ENCODE measurements around the gene DCAF10. TPM values are rescaled to one million over a fixed set of nuclear protein-coding genes. Genes with fewer than 3 reads are reported as not detected.

The DCAF10 gene
- total RNA-seq, 2 experiments from 2014 or later = 7.2 to 7.5 TPM

DNA sequence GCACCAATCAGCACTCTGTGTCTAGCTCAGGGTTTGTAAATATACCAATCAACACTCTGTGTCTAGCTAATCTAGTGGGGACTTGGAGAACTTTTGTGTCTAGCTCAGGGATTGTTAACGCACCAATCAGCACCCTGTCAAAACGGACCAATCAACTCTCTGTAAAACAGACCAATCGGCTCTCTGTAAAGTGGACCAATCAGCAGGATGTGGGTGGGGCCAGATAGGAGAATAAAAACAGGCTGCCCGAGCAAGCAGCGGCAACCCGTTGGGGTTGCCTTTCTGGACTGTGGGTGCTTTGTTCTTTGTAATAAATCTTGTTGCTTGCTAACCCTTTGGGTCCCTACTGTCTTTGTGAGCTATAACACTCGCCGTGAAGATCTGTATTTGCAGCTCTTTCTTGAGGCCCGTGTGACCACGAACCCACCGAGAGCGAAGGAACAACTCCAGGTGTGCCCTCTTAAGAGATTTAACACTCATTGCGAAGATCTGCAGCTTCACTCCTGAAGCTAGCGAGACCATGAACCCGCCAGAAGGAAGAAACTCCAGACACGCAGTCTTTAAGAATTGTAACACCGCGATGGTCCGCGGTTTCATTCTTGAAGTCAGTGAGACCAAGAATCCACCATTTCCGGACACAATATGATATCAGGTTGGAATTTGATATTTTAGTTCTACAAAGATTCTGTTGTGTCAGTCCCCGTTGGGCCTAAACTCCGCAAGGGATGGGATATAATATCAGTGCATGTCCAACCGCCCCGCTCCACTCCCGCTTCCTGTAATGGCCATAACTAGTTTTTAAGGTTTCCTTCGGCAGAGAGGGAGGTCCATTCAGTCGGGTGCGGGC, 47.7 kb upstream of the DCAF10 start:
- ChIA-PET CTCF (interaction anchor here (1.2 kb wide), 1 partner anchor 48 kb away, joined by 3 read pairs; the partner anchor contains the start of gene DCAF10), POLR2A (no interaction called here)
- peak overlapping the region; percentile 88 for H3K27ac Mint-ChIP-seq
- peak in 1 of 14 experiments; percentile 7 for DNase-seq
- H3K9me3 ChIP-seq (ENCODE audit: control insufficient read depth in 1 of 2, insufficient read depth in 1 of 2, low read length in 2 of 2) = no peaks in the 10 kb centered on the region
- H3K27me3 ChIP-seq (ENCODE audit: control insufficient read depth in 1 of 2, insufficient read depth in 2 of 2, low read length in 2 of 2) = no peaks in the 10 kb centered on the region
- no peak for ATAC-seq (ENCODE audit: poor library complexity)
- peaks cover 13% of the 10 kb centered on the region for H3K36me3 Mint-ChIP-seq (ENCODE audit: low read depth)
- H3K4me1 ChIP-seq (ENCODE audit: insufficient read depth, low read length) = peaks cover 18% of the 10 kb centered on the region
- no peaks in the 10 kb centered on the region for H3K9me3 Mint-ChIP-seq
- H3K4me1 Mint-ChIP-seq (ENCODE audit: low read depth) = peaks cover 33% of the 10 kb centered on the region
- H3K27ac ChIP-seq (ENCODE audit: low read depth in 1 of 2, low read length in 2 of 2) = peak overlapping the region in 1 of 2 donors; percentile 78
- H3K4me3 Mint-ChIP-seq = peak overlapping the region; percentile 93
- no peaks in the 10 kb centered on the region for H3K36me3 ChIP-seq (ENCODE audit: insufficient read depth, low read length)
- no peaks in the 10 kb centered on the region for H3K27me3 Mint-ChIP-seq
- peak overlapping the region; percentile 97 for H3K4me3 ChIP-seq (ENCODE audit: low read length)
- TF ChIP-seq, protein P1, sequence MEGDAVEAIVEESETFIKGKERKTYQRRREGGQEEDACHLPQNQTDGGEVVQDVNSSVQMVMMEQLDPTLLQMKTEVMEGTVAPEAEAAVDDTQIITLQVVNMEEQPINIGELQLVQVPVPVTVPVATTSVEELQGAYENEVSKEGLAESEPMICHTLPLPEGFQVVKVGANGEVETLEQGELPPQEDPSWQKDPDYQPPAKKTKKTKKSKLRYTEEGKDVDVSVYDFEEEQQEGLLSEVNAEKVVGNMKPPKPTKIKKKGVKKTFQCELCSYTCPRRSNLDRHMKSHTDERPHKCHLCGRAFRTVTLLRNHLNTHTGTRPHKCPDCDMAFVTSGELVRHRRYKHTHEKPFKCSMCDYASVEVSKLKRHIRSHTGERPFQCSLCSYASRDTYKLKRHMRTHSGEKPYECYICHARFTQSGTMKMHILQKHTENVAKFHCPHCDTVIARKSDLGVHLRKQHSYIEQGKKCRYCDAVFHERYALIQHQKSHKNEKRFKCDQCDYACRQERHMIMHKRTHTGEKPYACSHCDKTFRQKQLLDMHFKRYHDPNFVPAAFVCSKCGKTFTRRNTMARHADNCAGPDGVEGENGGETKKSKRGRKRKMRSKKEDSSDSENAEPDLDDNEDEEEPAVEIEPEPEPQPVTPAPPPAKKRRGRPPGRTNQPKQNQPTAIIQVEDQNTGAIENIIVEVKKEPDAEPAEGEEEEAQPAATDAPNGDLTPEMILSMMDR (IDR thresholded peaks at IDR 0.05) = no peak
- intact Hi-C loops (cut with DNase I, micrococcal nuclease) = loop anchor here (1.0 to 5.0 kb wide), 4 partner anchors 47 to 286 kb away; partner anchors contain the start of genes DCAF10 (in 1 of the 2) and ZBTB5 (in 1 of the 2)

DNA sequence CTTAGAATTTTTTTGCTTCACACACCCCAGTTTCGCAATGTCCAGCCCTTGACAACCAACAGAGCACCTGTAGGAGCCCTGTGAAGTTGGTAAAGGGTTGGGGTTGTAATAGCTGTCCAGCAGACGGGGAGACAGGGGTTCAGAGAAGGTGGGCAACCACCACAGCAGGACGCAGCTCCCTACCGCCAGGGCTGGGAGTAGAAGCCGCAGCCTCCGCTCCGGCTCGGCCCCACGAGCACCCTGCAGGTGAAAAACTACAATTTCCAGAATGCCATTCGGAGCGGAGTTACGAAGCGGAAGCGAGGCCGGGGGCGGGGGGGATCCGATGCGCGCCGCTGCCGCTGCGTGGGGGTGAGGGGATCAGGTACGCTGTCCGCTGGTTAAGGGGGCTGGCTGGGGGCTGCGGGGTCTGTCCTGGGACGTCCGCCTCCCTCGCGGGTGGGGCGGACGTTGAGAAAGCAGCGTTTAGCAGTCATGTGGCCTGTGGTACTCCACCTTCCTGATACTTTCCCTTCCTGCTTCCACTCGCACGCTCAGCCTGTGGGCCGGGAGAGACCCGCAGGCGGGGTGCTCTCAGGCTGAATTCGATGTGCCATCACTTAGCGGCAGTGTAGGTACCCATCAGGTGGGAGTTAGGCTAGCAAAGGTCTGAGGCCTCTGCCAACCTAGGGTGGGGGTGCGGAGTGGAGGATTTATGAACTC, 47.0 kb upstream of the DCAF10 start, which contains the start of gene TRMT10B:
TRMT10B (plus strand) TSS at position 317 of the 702 bp plus-strand sequence. CDS start 8,127 bp downstream, outside the sequence.
- peaks cover 18% of the 10 kb centered on the region for H3K4me1 ChIP-seq (ENCODE audit: insufficient read depth, low read length)
- DNase-seq = peak; percentile 50 to 85 (median 62)
- Mint-ChIP-seq H3K36me3 (ENCODE audit: low read depth) (peaks cover 13% of the 10 kb centered on the region), H3K4me3 (peak within 1 kb of the TSS; percentile 93), H3K4me1 (ENCODE audit: low read depth) (peaks cover 33% of the 10 kb centered on the region), H3K27me3 (no peaks in the 10 kb centered on the region), H3K27ac (peak within 1 kb of the TSS; percentile 88), H3K9me3 (no peaks in the 10 kb centered on the region)
- ChIA-PET POLR2A (no interaction called here), CTCF (interaction anchor here (1.2 kb wide), 1 partner anchor 47 kb away, joined by 3 read pairs; the partner anchor contains the start of gene DCAF10)
- TF ChIP-seq, protein P1 (IDR thresholded peaks at IDR 0.05) = no peak
- no peaks in the 10 kb centered on the region for H3K27me3 ChIP-seq (ENCODE audit: control insufficient read depth in 1 of 2, insufficient read depth in 2 of 2, low read length in 2 of 2)
- H3K36me3 ChIP-seq (ENCODE audit: insufficient read depth, low read length) = no peaks in the 10 kb centered on the region
- peak within 1 kb of the TSS; percentile 97 for H3K4me3 ChIP-seq (ENCODE audit: low read length)
- H3K9me3 ChIP-seq (ENCODE audit: control insufficient read depth in 1 of 2, insufficient read depth in 1 of 2, low read length in 2 of 2) = no peaks in the 10 kb centered on the region
- ATAC-seq (ENCODE audit: poor library complexity) = peak; percentile 93
- H3K27ac ChIP-seq (ENCODE audit: low read depth in 1 of 2, low read length in 2 of 2) = peak within 1 kb of the TSS; percentile 69 to 78
- intact Hi-C loops (cut with DNase I, micrococcal nuclease) = loop anchor here (1.0 to 5.0 kb wide), 6 partner anchors 32 to 286 kb away; partner anchors contain the start of genes DCAF10 (in 1 of the 2), EXOSC3 (in 1 of the 2) and ZBTB5 (in 1 of the 2)

DNA sequence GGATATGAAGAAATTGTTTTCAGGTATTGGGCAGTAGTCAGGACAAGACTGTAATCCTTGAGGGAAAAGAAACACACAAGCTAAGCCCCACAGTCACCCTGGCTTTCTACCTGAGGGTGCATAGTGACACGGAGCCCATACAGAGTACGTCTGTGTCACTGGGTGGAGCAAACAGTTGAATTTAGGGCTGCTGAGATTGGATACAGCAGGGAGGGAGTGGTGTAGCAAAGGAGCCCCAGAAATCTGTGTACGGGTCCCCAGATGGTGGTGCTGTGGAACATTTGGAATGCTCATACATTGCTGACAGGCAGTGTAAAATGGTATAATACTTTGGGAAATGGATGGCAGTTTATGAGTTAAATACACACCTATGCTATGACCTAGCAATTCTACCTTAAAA, 41.9 kb upstream of the DCAF10 start:
- CTCF ChIA-PET = no interaction called here
- H3K27ac Mint-ChIP-seq = no peak overlapping the region
- intact Hi-C loops (cut with DNase I, micrococcal nuclease) = no loop called here

More for the DNA sequence above, 41.9 kb upstream of the DCAF10 start:
- ATAC-seq (ENCODE audit: poor library complexity) (no peak), DNase-seq (no peak)
- no peak overlapping the region for H3K27ac ChIP-seq (ENCODE audit: low read depth in 1 of 2, low read length in 2 of 2)
- Mint-ChIP-seq H3K27me3 (no peaks in the 10 kb centered on the region), H3K36me3 (ENCODE audit: low read depth) (peaks cover 30% of the 10 kb centered on the region), H3K9me3 (no peaks in the 10 kb centered on the region), H3K4me3 (no peak overlapping the region), H3K4me1 (ENCODE audit: low read depth) (peaks cover 29% of the 10 kb centered on the region)
- H3K4me3 ChIP-seq (ENCODE audit: low read length) = no peak overlapping the region
- H3K4me1 ChIP-seq (ENCODE audit: insufficient read depth, low read length) = peaks cover 11% of the 10 kb centered on the region
- TF ChIP-seq, protein P1 (IDR thresholded peaks at IDR 0.05) = no peak
- H3K9me3 ChIP-seq (ENCODE audit: control insufficient read depth in 1 of 2, insufficient read depth in 1 of 2, low read length in 2 of 2) = no peaks in the 10 kb centered on the region
- POLR2A ChIA-PET = no interaction called here
- H3K36me3 ChIP-seq (ENCODE audit: insufficient read depth, low read length) = peaks cover 2% of the 10 kb centered on the region
- no peaks in the 10 kb centered on the region for H3K27me3 ChIP-seq (ENCODE audit: control insufficient read depth in 1 of 2, insufficient read depth in 2 of 2, low read length in 2 of 2)
